Frontal cortex (tissue), 4 donors: ENCODE measurements around the gene RPL9. TPM values are rescaled to one million over a fixed set of nuclear protein-coding genes. Genes with fewer than 3 reads are reported as not detected.
A peak's percentile ranks its signal among the peaks of the same experiment; 100 is the strongest.
"Not testable (repeated sequence)": the region's sequence is repeated elsewhere in the genome, so short reads cannot be mapped to it uniquely, and the experiment has no call there.

ENCODE experiments used
- DNase-seq, 2 donors: peaks; one replicate each; pipeline ENCODE4 v3.0.0; 2012; ENCODE audit warnings: low spot score in 2 of 2
- FAIRE-seq: peaks from 2 replicates; lab custom pipeline; 2012; peaks lifted over from hg19 to GRCh38; lab: Jason Lieb, UNC
- total RNA-seq: library from RNA; depleted of rRNA; stranded (reverse); fragments of >200 nt; gene quantifications from one replicate; pipeline ENCODE4 v1.2.3, GENCODE V29; 2014
- donor health status: control.
- donor health status: control.
- donor health status: control.

Gene RPL9
- total RNA-seq, 1 donor from 2014 or later, result 5,917 TPM

DNA sequence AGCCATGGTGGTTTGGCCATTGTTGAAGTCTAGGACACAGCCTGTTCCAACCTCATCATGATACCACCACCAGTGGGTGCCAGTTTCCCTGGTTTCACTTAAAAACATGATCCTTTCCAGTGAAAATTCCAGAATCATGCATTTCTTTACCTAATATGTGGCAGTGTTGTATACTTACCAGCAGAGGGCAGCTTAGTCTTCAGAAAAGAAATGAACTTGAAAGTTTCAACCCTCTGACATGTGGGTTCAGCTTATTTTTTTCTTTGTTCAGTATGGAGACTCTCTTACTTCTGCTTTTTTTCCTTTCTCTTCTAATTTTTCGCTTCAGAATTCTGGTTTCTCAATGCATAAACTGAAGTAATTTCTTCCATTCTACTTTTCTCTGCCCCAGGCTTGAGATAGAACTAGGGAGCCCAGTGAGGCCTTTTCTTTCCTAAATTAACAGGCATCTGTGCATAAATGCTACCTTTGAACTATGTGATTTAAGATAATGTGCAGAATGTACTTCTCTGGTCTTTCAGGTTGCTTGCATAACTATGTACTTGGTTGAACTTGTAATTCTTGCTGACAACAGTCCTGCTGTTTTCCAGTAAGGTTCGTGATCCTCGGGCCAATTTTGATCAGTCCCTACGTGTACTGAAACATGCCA, 10.8 kb upstream of the RPL9 start:
- DNase-seq, result peak; percentile 40 to 48
- peak; percentile 84 for FAIRE-seq

DNA sequence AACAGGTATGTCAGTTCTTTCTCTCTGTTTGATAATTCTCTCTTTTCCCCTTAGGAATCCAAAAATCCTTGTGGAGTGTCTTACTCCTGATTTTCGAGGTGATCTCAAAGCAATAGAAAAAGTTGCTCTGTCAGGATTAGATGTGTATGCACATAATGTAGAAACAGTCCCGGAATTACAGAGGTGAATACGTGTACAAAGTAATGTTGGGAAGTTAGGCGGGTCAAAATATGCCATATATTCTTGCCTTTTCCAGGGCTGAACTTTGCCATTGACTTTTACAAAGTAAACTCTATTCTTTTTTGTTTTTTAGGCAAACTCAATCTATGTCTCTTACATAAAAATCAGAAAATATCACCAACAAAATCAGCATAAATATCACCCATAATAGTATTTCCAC, 8.7 kb upstream of the RPL9 start:
- no peak for FAIRE-seq
- DNase-seq, result no peak

DNA sequence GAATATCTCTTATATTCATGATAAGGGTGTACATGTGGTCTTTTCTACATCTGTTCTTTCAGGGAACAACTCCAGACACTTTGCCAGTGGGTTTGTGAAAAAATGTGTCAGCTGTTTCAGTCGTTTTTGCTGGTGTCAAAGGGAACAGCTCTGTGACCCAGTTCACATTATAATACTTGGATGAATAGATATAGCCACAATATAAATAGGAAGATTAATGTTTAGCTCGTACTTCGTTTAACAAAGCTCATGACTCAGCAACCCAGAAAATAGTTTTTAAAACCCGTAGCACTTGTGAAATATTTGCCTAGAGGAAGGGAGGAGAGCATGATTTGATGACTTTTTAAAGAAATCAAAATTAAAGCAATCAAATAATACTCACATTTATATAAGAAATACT, 8.0 kb upstream of the RPL9 start:
- FAIRE-seq (no peak), DNase-seq (no peak)

DNA sequence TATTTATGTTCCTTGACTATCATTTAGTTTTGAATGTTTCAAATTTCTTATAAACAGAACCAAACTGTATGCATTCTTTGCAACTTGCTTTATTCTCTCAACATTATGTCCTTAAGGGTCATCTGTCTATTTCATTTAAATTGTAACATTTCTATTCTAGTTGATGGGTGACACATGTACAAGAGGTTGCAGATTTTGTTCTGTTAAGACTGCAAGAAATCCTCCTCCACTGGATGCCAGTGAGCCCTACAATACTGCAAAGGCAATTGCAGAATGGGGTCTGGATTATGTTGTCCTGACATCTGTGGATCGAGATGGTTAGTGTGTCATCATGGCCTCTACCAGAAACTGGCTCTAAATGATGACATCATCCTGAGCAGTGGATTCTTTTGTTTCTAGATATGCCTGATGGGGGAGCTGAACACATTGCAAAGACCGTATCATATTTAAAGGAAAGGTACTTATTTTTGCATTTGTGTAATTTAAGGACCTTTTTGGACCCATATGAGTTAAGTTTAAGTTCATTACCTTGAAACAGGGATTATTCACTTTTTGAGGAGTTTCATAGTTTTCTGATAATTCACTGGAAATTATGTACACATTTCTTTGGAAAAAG, 6.3 kb upstream of the RPL9 start:
- no peak for DNase-seq
- no peak for FAIRE-seq

DNA sequence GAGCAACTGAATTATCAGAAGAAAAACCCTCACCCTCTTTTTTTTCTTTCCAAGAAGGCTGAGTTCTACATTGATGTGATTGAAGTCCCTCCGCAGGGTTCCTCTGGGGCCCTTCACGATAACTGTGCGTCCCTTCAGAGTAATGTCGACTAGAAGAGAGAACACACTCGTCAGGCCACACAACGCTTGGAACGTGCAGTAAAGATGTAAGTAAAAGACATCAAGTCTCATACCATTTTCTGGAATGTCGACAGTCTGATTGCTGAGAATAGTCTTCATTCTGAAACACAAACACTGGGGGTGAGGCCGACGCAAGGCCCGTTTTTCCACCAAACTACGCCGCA, 589 bp downstream of the RPL9 start:
- FAIRE-seq, DNase-seq: not testable (repeated sequence)

DNA sequence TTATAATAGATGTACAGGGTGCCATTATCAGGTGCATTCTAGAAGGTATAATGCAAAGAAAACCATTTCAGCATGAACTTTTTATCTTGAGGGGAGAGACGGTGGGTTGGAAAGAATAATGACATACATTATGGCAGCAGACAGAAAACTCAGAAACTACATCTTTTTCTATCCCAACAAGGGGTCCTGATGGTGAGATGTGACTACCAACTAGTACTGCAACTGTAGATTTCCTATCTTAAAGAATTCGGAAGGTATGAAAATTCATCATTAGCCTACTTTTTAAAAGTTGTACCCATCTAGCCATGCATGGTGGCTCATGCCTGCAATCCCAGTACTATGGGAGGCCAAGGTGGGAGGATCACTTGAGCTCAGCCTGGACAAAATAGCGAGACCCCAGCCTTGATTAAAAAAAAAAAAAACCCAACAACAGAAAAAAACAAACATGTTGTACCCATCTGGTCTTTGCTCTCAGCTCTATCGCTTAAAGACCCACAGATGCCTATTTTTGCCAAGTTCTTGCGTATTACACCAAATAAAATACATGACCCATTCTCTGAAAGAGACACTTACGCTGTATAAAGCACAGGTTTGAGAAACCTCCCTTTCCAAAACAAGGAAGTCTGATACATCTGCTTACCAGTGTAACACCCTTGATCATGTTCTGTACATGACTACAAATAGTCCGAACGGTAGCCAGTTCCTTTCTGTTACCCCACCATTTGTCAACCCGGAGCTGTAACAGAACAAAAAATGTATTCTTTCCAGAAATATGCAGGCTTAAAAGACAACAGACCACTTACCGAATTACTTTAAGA, 1.6 kb downstream of the RPL9 start:
- FAIRE-seq, result no peak

DNA sequence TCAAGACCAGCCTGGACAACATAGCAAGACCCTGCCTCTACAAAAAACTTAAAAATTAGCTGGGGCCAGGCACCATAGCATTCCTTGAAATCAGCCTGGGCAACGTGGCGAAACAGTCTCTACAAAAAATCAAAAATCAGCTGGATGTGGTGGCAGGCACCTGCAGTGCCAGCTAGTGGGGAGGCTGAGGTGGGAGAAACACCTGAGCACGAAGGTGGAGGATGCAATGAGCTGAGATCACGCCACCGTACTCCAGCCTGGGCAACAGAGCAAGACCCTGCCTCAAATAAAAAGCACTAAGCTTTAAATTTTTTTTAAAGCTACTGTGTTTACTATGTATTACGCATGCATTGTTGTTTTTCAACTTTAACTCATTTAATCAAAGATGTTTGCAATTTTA, 3.2 kb downstream of the RPL9 start:
- FAIRE-seq (no peak), DNase-seq (no peak)

More for the DNA sequence above, 1.6 kb downstream of the RPL9 start:
- DNase-seq, result no peak

DNA sequence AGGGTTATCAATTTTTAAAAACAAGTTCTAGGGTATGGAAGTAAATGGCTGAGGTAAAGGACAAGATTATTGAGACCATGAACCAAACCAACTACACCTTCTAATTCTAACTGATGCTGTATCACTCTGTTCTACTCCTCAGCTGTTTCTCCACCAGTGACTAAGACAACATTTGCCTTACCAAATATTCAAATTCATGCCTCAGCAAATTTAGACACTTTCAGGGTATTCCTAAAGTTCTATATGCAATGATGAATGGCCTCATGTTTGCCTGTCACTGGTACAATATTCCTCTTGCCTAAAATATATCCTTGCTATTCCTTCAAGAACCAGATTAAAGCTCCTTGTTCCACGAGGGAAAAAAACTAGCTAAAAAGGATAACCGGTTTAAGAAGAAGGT, 5.0 kb downstream of the RPL9 start:
- no peak for DNase-seq
- no peak for FAIRE-seq

DNA sequence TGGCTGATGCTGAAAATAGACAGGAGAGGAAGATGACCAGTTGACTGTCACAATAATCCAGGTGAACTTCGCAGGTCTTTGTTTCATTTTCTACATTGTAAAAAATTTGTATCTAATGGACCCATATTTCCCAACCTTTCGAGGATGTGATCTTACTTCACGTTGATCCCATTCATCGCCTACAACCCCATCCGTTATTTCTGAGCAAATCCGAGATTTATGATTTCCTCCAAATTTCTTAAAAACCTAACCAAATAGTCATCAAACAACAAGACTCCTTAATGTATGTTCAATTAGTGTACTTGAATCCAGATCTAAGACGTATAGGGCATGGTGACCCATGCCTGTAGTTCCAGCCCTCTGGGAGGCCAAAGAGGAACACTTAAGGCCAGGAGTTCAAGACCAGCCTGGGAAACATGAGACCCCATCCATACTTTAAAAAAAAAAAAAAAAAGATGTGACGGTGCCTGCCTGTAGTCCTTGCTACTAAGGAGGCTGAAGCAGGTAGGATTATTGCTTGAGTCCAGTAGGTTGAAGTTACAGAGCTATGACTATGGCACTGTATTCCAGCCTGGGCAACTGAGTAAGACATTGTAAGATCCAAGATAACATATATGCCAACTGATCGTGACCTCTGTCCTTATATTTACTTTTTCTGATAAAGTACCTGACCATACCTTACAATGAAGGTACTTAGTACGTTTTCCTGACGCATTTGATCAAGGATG, 5.7 kb downstream of the RPL9 start:
- no peak for FAIRE-seq
- DNase-seq, result no peak

DNA sequence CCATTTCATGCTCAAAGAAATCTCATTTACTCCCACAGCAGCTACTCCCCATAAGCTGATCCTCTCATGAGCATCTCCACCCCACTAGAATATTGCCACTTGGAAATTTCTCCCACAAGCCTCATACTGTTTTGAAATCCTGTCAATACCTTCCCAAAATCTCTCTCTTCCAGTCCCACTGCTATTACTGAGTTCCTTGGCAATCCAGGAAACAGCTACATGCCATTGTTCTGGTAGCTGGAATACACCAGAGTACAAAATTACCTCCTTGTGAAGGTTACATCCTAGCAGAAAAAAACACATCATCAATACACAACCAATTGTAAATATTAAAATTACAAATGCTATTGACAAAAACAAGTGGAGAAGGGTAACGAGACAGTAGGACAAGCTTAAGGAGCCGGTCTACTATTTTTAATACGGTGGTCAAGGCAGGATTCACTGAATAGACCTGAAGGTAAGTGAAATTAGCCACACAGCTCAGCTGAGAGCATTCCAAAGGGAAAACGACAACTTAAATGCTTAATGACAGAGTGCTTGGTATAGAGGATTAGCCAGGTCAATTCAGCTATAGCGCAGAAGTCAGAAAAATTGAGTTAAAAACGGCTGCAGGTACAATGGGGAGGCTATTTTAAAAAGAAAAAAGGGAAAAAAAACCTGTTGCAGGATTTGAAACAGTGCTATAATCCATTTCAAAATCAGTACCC, 6.4 kb downstream of the RPL9 start:
- DNase-seq (no peak), FAIRE-seq (no peak)

DNA sequence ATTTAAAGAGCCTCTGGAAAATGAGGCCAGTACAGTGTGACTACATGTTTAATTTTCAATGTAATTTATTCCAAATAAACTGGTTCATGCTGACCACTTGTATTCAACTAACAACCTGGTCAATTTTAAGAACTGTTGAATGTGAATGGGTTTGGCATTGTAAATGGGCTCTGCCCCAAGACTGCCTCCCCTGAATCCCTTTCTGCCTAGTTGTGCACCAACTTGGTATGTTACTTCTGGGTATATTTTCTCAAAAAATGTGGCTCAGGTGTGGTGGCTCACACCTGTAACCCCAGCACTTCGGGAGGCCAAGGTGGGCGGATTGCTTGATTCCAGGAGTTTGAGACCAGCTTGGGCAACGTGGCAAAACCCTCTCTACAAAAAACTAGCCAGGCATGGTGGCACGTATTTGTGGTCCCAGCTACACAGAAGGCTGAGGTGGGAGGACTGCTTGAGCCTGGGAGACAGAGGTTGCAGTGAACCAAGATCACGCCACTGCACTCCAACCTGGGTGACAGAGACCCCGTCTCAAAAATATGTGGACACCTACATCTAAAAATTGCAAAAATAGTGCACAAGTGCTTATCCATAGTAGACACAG, 7.2 kb downstream of the RPL9 start:
- FAIRE-seq, result no peak

DNA sequence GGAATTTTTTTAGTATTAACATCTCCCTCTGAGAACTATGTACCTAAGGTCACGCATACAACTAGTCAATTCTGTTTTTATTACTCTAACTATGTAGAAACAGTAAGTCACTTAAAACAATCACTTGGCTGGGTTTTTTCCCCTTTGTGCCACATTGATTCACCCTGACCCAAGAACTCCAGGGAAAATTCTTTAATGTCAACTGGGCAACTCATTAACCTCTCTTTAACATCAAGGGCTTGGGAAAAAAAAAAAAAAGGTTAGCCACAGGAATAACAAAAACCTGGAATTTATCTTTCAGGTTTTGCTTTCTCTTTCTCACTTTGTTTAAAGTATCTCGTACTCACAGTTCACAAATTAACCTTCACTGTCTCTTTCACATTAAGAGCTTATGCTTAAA, 8.1 kb downstream of the RPL9 start:
- FAIRE-seq, result no peak

More for the DNA sequence above, 7.2 kb downstream of the RPL9 start:
- DNase-seq, result no peak

DNA sequence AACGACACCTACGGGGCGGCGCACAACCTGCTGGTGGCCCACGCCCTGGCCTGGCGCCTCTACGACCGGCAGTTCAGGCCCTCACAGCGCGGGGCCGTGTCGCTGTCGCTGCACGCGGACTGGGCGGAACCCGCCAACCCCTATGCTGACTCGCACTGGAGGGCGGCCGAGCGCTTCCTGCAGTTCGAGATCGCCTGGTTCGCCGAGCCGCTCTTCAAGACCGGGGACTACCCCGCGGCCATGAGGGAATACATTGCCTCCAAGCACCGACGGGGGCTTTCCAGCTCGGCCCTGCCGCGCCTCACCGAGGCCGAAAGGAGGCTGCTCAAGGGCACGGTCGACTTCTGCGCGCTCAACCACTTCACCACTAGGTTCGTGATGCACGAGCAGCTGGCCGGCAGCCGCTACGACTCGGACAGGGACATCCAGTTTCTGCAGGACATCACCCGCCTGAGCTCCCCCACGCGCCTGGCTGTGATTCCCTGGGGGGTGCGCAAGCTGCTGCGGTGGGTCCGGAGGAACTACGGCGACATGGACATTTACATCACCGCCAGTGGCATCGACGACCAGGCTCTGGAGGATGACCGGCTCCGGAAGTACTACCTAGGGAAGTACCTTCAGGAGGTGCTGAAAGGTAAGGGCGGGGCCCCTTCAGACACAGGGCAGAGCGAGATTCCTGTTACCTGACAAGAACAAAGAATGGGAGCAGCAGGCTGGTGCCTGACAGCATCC, 11.7 kb downstream of the RPL9 start:
- FAIRE-seq, result no peak
- peak in 1 of 2 donors; percentile 40 for DNase-seq

More for the DNA sequence above, 8.1 kb downstream of the RPL9 start:
- no peak for DNase-seq

DNA sequence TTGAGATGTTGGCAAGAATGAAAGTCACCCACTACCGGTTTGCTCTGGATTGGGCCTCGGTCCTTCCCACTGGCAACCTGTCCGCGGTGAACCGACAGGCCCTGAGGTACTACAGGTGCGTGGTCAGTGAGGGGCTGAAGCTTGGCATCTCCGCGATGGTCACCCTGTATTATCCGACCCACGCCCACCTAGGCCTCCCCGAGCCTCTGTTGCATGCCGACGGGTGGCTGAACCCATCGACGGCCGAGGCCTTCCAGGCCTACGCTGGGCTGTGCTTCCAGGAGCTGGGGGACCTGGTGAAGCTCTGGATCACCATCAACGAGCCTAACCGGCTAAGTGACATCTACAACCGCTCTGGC, 12.3 kb downstream of the RPL9 start:
- FAIRE-seq, result no peak
- no peak for DNase-seq

DNA sequence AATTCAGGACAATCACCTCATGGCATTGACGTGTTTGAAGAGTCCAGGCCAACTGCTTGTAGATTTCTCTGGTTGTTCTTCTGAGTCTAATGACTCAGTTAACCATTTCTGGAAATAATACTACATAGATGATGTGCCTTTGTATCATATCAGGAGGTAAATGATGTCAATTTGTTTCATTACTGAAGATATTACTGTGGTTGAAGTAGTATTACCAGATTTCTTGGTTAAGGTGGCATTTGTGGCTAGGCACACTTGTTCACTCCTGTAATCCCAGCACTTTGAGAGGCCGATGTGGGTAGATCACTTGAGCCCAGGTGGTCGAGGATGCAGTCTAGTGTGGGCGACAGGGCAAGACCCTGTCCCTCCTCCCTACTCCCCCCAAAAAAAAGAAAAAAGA, 15.7 kb downstream of the RPL9 start:
- DNase-seq (no peak), FAIRE-seq (no peak)

DNA sequence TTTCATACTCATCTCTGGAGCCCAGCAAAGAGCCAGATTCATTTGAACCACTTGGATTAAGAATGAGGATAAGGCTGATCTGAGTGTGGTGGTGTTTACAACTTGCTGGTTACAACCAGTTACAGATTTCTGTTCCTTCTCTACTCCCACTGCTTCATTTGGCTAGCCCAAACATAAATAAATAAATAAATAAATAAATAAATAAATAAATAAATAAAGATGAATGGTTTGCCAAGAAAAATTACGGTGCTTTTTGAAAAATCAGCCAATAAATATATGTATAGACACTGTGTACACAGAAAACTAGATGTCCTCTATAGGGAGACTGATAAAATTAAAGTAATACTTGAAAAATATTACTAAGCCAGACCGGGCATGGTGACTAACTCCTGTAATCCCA, 17.1 kb downstream of the RPL9 start:
- FAIRE-seq (no peak), DNase-seq (no peak)

DNA sequence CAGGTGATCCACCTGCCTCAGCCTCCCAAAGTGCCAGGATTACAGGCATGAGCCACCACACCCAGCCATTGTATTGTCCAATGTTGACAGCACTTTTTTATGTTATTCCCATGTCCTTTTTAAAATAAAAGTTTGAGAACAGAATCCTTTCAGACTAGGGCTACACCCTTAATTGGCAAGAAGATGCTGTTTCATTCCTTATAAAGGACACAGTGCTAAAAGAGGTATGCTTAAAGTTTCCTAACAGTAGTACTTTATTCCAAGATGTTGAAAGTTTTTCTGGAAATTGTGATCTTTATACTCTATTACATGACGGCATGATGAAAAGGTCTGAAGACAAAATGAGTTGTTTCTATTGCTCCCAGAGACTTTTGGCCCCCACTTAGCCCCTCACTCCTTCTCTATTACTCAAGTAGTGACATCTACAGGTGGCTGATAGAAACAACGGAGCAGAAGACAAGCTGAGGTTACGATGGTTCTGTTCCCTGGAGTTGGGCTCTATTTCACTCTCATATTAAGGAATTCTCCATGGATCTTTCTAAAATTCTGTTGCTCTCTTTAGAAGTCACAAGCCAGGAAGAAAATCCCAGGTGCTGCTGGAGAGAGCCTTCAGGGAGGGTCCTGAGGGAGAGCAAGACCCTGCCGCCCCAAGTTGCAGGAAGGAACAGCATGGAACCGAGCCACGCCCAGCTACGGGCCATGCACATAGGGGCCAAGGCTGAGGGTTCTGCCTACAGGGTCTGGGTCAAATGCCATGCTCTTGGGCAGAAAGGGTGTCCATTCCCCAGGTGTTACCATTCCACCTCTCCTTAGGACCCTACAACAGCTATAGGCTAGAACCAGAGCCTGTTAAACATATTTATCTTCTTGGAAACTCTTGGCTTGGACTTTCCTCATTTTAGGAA, 22.8 kb downstream of the RPL9 start:
- DNase-seq (no peak), FAIRE-seq (no peak)
